ENCODE data around the gene PNKD. TPM values are rescaled to one million over a fixed set of nuclear protein-coding genes. Genes with fewer than 3 reads are reported as not detected.

The PNKD gene
- polyA plus RNA-seq, 1 donor = 47.4 TPM

GRCh38 chr2:218341381-218341780 lies 71.1 kb downstream of the PNKD start:
- no peak for DNase-seq (ENCODE audit: low read depth)

GRCh38 chr2:218342837-218343236 lies 72.5 kb downstream of the PNKD start:
- no peak for DNase-seq (ENCODE audit: low read depth)

GRCh38 chr2:218343591-218343990 lies 73.3 kb downstream of the PNKD start:
- no peak for DNase-seq (ENCODE audit: low read depth)

GRCh38 chr2:218344090-218344754 lies 73.9 kb downstream of the PNKD start:
- no peak for DNase-seq (ENCODE audit: low read depth)

- no peak for DNase-seq (ENCODE audit: low read depth)
These were observed 74.6 kb downstream of the PNKD start for GRCh38 chr2:218344755-218345417.

DNA sequence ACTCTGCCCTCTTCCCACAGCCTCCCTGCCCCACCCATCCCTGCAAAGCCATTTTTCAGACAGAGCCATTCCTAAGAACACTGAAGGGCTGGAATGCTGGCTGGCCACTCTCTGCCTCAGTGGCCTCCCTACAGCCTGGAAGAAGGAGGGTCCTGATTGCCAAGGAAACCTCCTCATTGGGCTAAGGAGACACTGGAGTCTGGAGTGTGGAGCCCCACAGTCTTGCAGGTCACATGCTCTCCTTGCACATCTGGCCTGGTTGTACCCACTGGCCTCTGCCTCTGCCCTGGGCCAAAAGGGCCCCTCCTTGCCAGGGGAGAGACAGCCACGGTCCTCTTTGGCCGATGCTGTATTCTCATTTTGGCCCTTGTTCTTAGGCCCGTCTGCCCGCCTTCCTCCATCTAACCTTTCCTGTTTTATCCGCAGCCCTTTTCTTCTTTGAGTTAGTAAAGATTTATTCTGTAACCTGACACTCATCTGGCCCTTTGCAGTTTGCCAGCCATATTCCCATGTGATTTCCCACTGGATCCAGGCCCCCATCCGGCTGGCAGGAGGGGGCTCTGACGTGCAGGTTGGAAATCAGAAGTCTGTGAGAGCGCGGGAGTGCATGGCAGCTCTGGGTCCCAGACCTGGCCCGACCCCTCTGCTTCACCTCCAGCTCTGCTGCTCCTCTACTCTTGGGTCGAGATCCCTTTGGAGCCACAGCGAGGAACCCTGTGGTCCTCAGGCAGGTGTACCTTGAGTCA lies 75.3 kb downstream of the PNKD start:
- DNase-seq (ENCODE audit: low read depth) = no peak

GRCh38 chr2:218347172-218347571 lies 76.9 kb downstream of the PNKD start:
- DNase-seq (ENCODE audit: low read depth) = no peak

DNA sequence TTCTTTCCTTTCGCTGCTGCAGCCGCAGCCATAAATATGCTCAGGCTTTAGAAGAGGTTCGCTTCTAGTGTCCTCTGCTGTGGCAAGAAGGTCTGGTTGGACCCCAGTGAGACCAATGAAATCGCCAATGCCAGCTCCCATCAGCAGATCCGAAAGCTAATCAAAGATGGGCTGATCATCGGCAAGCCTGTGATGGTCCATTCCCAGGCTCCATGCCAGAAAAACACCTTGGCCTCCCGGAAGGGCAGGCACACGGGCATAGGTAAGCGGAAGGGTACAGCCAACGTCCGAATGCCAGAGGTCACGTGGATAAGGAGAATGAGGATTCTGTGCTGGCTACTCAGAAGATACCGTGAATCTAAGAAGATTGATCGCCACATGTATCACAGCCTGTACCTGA lies 83.7 kb downstream of the PNKD start:
- DNase-seq (ENCODE audit: low read depth) = no peak

DNA sequence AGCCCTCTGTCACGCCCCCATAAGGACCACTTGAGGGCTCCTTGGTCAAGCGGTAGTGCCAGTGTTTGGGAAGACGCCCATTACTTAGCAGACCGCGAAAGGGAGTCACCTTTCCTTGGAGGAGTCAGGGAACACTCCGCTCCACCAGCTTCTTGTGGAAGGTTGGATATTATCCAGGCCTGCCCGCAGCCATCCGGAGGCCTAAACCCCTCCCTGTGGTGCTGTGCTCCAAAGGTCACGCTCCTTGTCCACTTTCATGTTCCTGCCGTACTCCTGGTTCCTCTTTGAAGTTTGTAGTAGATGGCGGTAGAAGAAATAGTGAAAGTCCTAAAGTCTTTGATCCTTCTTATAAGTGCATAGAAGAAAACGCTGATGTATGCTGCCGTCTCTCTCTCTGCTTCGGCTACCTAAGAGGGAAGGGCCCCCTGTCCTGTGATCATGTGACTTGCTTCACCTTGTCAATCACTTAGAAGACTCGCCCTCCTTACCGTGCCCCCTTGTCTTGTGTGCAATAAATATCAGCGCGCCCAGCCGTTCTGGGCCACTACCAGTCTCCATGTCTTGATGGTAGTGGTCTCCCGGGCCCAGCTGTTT lies 84.6 kb downstream of the PNKD start:
- no peak for DNase-seq (ENCODE audit: low read depth)

DNA sequence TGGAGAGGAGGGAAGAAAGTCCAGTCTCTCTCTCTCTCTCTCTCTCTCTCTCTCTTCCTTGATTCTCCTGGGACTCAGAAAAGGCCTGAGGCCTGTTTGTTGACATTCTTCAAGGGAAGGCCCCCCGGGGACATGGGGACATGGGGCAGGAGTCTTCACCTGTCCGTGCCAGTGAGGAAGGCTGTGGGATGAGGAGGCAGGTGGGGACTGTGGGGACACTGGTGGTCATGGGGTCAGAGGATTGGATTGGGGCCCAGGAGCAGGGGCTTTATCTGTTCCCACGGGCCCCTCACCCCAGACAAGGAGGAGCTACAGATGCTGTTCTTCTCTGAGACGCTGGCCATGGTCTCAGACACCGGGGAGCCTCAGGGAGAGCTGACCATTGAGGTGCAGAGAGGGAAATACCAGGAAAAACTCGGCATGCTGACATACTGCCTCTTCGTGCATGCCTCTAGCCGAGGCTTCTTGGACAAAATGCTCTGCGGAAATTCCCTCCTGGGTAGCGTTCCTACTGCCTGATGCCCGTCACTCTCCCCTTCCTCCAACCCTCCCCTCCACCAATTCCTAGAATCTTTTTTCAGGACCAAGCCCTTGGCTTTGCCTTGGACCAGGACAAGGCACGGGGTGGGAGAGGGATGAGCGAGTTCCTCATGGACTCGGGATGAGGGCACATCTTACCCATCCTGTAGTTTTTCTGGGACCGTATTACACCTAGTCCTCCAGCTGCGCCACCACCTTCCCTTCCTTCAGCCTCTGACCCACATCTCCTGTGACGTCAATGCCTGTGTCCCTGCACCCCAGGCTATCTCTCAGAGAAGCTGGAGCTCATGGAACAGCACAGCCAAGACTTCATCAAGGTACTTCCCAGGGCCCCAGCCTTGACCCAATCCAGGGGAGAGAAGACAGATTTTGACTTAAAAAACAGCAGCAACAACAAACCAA lies 87.2 kb downstream of the PNKD start:
- DNase-seq (ENCODE audit: low read depth) = no peak

DNA sequence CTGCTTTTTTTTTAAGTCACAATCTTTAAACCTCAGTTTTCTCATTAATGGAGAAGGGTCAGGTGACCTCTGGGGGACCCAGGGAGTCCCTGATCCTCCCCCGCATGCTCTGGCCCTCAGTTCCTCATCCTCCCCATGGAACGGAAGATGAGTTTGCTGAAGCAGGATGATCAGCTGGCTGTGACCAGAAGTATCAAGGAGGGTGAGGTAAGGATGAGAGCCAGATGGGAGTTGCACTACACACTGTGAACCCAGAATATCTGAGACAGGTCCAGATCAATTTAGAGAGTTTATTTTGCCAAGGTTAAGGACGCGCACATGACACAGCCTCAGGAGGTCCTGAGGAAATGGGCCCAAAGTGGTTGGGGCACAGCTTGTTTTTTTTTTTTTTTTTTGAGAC lies 90.1 kb downstream of the PNKD start:
- no peak for DNase-seq (ENCODE audit: low read depth)

DNA sequence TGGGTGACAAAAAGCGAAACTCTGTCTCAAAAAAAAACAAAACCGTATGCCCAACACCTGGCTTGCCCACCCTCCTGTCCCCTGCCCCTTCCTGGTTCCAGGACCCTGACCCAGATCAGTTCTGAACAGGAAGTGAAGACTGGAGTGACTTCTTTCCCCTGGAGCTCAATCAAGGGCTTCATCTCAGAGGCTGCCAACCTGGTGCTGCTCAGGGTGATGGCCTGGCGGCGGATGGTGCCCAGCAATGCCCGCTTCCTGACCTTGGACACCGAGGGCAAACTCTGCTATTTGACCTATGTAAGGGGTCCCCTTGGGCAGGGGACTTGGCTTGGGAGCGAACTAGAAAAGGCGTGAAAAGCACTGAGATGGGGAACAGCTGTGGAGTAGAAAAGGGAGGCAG lies 92.3 kb downstream of the PNKD start:
- DNase-seq (ENCODE audit: low read depth) = no peak

- DNase-seq (ENCODE audit: low read depth) = no peak
These were observed 93.4 kb downstream of the PNKD start for GRCh38 chr2:218363736-218364135.

GRCh38 chr2:218364196-218364595 lies 93.9 kb downstream of the PNKD start:
- DNase-seq (ENCODE audit: low read depth) = no peak

DNA sequence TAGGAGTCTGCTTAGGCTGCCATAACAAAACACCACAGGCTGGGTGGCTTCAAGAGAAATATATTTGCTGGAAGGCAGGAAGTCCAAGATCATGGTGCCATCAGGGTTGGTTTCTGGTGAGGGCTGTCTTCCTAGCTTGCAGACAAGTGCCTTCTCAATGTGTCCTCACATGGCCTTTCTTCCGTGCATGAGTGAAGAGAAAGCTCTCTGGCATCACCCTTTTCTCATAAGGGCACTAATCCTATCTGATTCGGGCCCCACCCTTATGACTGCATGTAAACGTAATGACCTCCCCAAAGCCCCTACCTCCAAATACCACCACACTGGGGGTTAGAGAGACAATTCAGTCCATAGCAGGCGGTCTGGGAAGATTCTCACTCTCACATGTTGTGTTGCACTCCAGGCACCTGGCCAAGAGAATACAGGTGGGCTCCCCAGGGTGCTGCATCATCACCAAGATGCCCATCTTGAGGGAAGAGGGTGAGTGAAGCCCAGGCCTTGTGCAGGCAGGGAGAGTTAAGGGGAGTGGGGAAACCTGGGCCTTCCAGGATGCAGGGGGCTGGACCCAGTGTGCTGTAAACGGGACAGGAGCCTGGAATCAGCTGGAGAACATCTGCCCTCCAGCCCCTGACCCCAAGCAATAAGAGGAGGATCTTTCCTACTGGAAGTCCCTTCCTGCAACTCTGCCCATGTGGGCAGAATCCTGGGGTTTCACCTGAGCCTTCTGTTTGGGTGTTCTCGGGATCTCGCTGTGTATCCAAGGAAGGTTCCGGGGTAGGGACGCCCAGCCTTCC lies 96.5 kb downstream of the PNKD start:
- no peak for DNase-seq (ENCODE audit: low read depth)

DNA sequence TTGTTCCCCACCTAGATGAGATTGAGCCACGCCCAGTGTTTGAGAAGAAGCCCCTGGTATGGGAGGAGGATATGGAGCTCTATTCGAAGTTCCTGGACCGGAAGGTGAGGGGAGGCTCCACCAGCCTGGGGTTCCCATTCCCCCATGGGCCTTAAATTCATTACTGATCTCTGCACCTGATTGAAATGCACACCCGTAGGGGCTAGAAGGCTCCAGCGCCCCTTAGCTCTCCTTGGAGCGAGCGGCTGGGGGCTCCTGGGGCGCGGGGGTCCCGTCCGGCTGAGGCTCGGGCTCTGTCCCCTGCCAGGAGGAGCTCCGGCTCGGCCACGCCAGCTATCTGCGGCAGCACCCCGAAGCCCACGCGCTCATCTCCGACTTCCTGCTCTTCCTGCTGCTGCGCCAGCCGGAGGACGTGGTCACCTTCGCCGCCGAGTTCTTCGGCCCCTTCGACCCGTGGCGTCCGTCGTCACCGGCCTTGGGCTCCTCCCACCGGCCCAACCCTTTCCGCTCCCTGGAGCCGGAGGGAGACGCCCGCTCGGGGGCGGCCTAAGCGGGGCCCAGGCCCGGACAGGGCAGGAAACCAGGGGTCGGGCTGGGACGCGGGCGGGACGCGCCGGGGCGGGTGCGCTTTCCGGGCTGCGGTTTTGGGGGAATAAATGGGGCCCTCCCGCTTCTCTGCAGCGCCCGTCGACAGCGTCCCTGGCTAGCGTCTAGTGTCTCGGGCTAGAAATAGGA lies 97.3 kb downstream of the PNKD start:
- DNase-seq (ENCODE audit: low read depth) = peak; percentile 50

DNA sequence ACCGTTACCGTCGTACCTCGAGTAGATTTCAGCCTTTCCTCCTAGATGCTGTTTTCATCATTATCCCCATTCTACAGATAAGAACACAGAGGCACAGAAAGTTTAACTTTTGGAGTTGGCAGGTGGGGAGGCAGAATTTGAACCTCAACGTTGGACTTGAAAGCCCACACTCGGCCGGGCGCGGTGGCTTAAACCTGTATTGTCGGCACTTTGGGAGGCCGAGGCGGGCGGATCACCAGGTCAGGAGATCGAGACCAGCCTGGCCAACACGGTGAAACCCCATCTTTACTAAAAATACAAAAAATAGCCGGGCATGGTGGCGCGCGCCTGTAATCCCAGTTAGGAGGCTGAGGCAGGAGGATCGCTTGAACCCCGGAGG lies 97.8 kb downstream of the PNKD start:
- DNase-seq (ENCODE audit: low read depth) = no peak

- no peak for DNase-seq (ENCODE audit: low read depth)
These were observed 98.4 kb downstream of the PNKD start for GRCh38 chr2:218368621-218369153.

GRCh38 chr2:218369330-218369729 lies 99.0 kb downstream of the PNKD start:
- no peak for DNase-seq (ENCODE audit: low read depth)
